ENCODE measurements around the gene QPCT.

QPCT gene

DNA sequence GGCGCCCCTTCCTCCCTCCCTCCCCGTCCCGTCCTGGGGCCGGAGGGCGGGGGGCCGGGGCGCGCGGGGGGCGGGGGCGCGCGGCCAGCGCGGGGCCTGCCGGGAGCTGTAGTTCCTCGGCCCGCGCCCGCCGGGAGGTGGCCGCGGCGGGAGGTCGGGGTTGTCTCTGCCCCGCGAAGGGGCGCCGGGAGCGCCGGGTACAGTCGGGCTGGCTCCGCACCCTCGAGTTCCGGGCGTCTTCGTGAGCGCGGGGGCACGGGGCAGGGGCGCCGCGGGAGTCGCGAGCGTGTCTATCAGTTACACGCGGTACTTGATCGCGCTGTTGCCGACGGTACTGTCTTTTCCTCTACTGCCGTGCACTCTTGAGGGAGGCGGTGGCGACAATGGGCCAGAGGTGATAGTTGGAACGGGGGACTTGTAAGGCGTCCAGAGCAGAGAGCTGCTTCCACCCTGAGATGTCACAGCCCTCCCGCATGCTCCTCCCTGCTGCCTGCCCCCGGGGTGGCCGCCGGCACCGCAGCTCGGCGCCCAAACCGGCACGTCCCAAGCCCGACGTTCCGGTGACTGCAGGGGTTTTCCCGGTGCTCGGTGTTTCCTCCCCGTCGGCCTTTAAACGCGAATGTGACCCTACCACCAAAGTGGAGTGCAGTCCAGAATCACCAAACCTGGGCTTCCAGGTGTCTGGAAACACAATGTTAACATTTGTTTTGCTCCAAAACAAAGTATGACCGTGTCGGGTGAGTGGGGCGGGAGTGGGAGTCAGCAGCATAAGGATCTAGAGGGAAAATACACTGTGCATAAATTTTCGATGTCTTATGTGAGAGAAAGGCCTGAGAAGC lies 19.4 kb upstream of the QPCT start, which contains the start of gene PRKD3:
PRKD3 (minus strand) TSS at position 48 of the 839 bp plus-strand sequence. CDS start 8,309 bp downstream, outside the sequence.
- DNase-seq (ENCODE audit: low spot score) = peak; percentile 68

DNA sequence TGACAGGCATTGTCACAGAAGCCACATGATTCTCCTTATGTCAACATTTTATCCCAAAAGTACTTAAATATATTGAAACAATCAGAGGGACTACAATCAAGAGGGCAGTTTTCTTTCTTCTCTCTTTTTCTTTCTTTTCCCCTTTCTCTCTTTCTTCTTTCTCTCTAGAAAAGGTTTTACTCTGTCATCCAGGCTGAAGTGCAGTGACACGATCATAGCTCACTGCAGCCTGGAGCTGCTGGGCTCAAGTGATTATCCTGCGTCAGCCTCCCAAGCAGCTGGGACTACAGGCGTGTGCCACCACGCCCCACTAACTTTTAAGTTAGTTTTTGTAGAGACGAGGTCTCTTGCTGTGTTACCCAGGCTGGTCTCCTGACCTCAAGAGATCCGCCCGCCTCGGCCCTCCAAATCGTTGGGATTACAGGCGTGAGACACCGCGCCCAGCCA lies 18.8 kb upstream of the QPCT start:
- DNase-seq (ENCODE audit: low spot score) = no peak

- DNase-seq (ENCODE audit: low spot score) = no peak
These were observed 18.1 kb upstream of the QPCT start for GRCh38 chr2:37326285-37326684.

DNA sequence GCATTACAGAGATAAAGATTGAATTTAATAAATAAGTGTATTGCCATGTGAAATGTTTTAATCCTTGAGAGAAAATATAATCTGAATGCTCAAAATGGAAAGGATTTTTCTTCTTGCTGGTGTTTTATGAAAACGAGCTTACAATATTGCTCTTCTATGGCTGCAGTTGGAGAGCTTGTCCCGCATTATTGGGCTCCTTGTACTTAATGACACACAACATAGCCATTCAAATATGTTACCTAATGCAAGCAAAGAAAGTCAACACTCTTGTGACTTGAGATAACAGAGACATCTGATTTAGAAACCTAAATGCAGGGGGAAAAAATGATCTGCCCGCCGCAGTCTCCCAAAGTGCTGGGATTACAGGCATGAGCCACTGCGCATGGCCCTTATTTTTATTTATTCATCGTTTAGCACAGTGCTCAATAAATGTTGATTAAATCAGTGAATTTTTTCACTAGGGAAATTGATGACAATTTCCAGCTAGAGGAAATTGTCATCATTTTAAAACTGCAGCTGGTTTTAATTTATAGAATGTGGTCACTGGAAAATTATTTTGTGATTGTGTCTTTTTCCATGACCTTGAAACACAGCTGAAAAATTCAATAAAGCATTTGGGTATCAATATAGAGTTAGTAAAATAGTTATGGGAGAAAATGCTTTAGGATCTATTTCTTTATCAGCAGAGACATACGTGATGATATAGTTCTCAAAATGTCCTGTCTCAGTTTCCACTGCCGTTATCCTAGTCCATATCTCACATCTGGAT lies 17.4 kb upstream of the QPCT start:
- DNase-seq (ENCODE audit: low spot score) = no peak

- DNase-seq (ENCODE audit: low spot score) = no peak
These were observed 13.7 kb upstream of the QPCT start for GRCh38 chr2:37330681-37331080.

GRCh38 chr2:37332560-37332959 lies 11.9 kb upstream of the QPCT start:
- no peak for DNase-seq (ENCODE audit: low spot score)

DNA sequence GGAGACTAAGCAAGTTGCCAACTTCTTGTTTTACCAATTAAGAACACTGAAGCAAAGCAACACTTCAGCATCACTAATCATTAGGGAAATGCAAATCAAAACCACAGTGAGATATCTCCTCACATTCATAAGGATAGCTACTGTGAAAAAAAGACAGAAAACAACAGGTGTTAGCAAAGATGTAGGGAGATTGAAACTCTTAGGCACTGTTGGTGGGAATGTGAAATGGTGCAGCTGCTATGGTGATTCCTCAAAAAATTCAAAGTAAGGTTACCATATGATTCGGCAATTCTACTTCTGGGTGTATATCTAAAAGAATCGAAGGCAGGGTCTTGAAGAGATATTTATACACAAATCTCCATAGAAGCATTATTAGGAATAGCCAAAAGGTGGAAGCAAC lies 11.2 kb upstream of the QPCT start:
- no peak for DNase-seq (ENCODE audit: low spot score)

DNA sequence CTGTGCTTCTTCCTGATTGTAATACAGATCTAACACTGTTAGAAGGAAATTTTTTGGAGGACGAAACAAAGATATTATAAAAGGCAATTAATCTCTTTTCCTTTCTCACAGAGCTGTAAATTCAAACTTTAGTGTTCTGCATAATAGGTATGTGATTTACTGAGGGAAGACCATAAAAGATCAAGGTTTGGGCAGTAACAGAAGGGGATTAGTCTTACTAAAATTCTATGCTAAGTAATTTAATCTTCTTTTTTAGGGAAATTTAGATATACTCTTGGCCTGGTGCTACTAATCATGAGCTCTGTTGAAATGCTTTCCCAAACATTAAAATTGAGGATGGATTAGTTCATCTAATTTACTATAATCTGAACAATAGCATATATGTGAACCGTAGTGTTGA lies 8.8 kb upstream of the QPCT start:
- DNase-seq (ENCODE audit: low spot score) = no peak

GRCh38 chr2:37337620-37338280 lies 6.7 kb upstream of the QPCT start:
- no peak for DNase-seq (ENCODE audit: low spot score)

GRCh38 chr2:37338933-37339332 lies 5.5 kb upstream of the QPCT start:
- no peak for DNase-seq (ENCODE audit: low spot score)

- DNase-seq (ENCODE audit: low spot score) = no peak
These were observed 3.8 kb upstream of the QPCT start for GRCh38 chr2:37340637-37341036.

DNA sequence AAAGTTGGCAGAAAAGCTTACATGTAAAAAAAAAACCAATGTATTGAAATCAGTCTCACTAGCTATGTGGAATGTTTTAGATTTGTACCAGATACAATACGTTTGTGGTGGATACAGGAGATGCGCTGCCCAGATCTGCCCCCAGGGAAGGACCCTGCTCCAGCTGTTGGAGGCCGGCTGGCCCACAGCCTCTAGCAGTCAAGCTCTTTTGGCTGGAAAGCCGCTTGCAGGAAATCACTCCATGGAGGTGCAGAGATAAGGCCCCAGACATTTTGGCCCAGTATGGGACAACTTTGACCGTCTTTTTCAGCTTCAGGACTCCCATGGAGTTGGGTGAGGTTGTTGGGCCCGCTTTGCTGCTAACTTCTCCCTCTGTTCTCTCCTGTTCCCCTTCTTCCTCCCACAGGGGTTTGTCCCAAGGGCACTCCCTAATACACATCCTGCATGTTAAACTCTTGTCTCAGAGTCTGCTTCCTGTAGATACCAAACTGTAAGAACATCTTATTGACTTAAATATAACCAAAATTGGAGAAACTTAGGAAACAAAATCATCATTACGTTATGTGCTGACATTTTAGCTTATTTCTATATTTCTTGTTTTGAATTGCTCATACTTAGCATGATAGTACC lies 1.7 kb upstream of the QPCT start:
- no peak for DNase-seq (ENCODE audit: low spot score)

GRCh38 chr2:37343537-37344434 lies 644 bp upstream of the QPCT start:
- no peak for DNase-seq (ENCODE audit: low spot score)

DNA sequence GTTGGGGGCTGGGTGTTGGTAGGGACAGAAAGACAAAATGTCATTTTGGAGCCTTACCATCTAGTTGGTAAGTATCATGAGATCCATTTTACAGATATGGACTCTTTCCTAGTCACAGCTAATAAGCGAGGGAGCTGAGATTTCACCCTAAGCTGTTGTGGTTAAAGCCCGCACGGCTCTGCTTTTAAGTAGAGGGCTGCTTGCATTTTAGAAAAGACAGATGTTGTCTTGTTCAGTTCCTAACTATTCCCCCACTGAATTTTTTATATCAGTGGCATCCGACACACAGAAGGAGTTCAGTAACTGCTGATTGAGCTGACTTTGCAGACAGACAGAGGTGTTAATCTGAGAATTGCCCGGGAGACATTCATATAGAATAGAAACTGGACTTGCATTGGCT lies 3.7 kb downstream of the QPCT start:
- no peak for DNase-seq (ENCODE audit: low spot score)

- DNase-seq (ENCODE audit: low spot score) = no peak
These were observed 4.9 kb downstream of the QPCT start for GRCh38 chr2:37349231-37349860.

DNA sequence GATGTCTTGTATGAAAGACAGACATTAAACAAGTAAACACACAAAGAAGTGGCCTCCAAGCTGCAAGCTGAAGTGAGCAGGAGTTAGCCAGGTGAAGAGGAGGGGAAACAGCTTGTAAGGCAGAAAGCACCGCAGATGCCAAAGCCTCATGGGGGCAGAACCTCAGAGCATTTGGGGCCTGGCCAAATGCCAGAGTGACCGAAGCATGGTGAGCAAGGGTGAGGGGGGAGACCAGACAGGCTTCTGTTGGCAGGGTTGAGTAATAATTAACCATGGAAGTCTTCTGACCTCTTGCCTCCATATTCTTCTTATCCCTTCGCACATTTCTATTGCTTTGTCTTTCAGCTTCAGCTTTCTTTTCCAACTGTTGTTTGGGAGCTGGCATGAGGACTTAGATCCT lies 5.6 kb downstream of the QPCT start:
- DNase-seq (ENCODE audit: low spot score) = no peak

DNA sequence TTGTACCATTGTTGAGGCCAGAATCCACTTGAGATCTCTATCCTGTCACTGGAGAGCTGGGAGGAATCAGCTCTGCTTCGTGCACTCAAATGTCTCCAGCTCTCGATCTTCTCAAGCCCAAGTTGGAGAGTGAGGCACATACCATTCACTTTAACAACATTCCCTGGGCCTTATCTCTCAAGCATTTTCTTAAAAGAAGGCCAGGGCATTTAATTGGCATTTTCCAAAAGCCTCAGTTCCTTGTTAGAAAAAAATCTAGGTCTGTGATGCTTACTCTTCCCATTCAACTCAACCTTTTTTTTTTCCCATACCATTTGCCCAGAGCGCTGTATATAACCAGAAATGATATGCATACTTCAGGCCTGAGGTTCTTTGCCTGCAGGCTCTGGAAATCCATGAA lies 10.1 kb downstream of the QPCT start:
- no peak for DNase-seq (ENCODE audit: low spot score)

DNA sequence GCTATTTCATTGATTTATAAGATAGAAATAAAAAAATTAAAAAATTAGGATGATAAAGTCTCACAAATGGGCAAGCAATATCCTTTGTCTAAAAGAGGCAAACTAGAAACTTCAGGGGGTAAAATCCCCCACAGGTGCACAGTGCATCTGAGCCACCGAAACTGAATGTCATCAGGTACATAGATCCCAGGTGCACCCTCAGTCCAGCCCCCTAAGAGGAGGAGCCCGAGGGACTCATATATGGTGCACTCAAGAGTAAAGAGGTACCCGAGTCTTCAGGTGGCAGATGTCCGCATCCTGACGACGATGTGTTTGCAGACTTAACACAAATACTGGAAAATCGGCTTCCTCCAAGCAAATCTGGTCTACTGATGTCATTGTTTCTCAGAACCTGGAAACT lies 11.3 kb downstream of the QPCT start:
- no peak for DNase-seq (ENCODE audit: low spot score)

DNA sequence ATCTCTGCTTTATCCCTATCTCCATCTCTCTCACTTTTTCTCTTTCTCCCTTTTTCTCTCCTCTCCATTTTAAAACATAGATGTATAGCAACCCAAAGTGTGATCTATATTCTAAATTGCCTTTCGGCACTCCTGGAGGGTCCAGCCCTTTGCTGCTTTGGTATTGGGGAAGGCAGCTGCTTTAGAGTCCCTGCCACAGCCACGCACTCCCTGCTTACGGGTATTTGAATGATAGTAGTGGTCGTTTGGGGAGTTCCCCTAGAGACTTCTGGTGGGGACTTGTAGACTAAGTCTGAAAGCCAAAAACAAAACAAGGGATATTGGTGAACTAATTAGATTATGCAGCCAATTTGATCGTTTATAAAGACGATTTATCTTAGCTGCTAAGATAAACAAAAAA lies 11.9 kb downstream of the QPCT start:
- no peak for DNase-seq (ENCODE audit: low spot score)

DNA sequence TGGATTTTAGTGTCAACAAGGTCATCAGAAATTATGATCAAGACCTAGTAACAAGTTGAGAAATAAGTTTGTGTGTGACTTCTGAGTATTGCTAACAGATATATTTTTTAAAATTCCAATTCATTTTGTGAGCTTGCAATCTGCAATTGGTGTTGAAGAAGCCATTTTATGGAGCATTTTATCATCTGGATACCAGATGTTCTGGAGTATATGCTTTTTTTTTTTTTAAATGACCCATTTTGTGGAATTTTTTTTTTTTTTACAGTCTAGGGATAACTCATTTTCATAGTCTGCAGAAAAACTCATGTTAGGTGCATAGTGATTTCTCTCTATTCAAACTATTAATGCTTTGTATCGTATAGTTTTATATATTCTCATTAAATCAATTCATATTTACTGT lies 12.6 kb downstream of the QPCT start:
- DNase-seq (ENCODE audit: low spot score) = no peak

Measured in SK-N-DZ (cell line).